Endothelial cell of umbilical vein (primary cell): ENCODE data around the gene CAMKMT. TPM values are rescaled to one million over a fixed set of nuclear protein-coding genes. Genes with fewer than 3 reads are reported as not detected.

ENCODE experiments used
- BruUV-seq: library from RNA; stranded (reverse); fragments of 400-500 nt; replicated peaks from 2 replicates; lab custom pipeline; 2021; lab: Mats Ljungman, UMichigan
- CTCF ChIA-PET: fragments of 300-600, 350-600 bp; sonication (Branson Sonifier 250); formaldehyde crosslinking; loops from one replicate; lab custom pipeline; 2021; ENCODE audit warnings: antibody characterized with exemption, inconsistent platforms; lab: Charles Lee
- POLR2A ChIA-PET: fragments of 300-600, 350-600 bp; sonication (Branson Sonifier 250); formaldehyde crosslinking; loops from one replicate; lab custom pipeline; 2021; ENCODE audit warnings: antibody characterized with exemption, inconsistent platforms; lab: Charles Lee
- DNase-seq: peaks from one replicate; pipeline ENCODE4 v3.0.0-alpha.2; 2011; ENCODE audit warnings: low read depth, low spot score
- FAIRE-seq: peaks from 2 replicates; lab custom pipeline; 2011; peaks lifted over from hg19 to GRCh38; lab: Jason Lieb, UNC
- H2AFZ ChIP-seq: 2 replicates; pipeline ENCODE4 v1.6.0; 2012; ENCODE audit warnings: low read depth, low read length, control low read depth, inconsistent platforms
- H3K27ac ChIP-seq: 2 replicates; pipeline ENCODE4 v1.5.1; 2011; ENCODE audit warnings: low read depth, mild to moderate bottlenecking, control low read depth, low read length, moderate library complexity; ENCODE audit not compliant: insufficient read depth
- H3K27me3 ChIP-seq, 2 experiments: 2 replicates each; pipeline versions ENCODE4 v1.6.0 to v1.6.1; 2011; ENCODE audit warnings: low read length in 2 of 2, mixed read lengths in 1 of 2; ENCODE audit not compliant: control insufficient read depth in 2 of 2, insufficient read depth in 2 of 2
- H3K36me3 ChIP-seq, 2 experiments: 2 replicates in 1 of 2; 3 replicates in 1 of 2; pipeline ENCODE4 v1.5.1; 2011; ENCODE audit warnings: low read length in 2 of 2, mild to moderate bottlenecking in 1 of 2, moderate library complexity in 1 of 2; ENCODE audit not compliant: control insufficient read depth in 2 of 2, insufficient read depth in 2 of 2; ENCODE audit errors: extremely low read depth in 1 of 2
- H3K4me1 ChIP-seq: 3 replicates; pipeline ENCODE4 v1.5.1; 2011; ENCODE audit warnings: mild to moderate bottlenecking, low read length; ENCODE audit not compliant: control insufficient read depth, insufficient read depth; ENCODE audit errors: extremely low read depth
- H3K4me2 ChIP-seq: 2 replicates; pipeline ENCODE4 v1.6.1; 2011; ENCODE audit warnings: low read length, control low read depth, mixed read lengths; ENCODE audit not compliant: insufficient read depth
- H3K4me3 ChIP-seq, 3 experiments: fragments of 200-600 bp in 1 of 3; sonication (generic), shearing (Covaris generic) in 1 of 3; replicated peaks in 1 of 3; 2 replicates each; pipeline ENCODE4 v1.5.1; 2011 to 2016; ENCODE audit warnings: control low read depth in 3 of 3, low read length in 3 of 3, mild to moderate bottlenecking in 2 of 3, inconsistent platforms in 1 of 3, low read depth in 1 of 3, moderate library complexity in 1 of 3; ENCODE audit not compliant: insufficient read depth in 1 of 3
- H3K79me2 ChIP-seq: 2 replicates; pipeline ENCODE4 v1.6.0; 2012; ENCODE audit warnings: low read length, inconsistent platforms; ENCODE audit not compliant: control insufficient read depth, insufficient read depth
- H3K9ac ChIP-seq: replicated peaks from 2 replicates; pipeline ENCODE3; 2011; ENCODE audit warnings: low read length, control low read depth; ENCODE audit not compliant: insufficient read depth; ENCODE audit errors: extremely low read depth
- H3K9me1 ChIP-seq: replicated peaks from 3 replicates; pipeline ENCODE4 v1.6.0; 2011; ENCODE audit warnings: mild to moderate bottlenecking, low read length; ENCODE audit not compliant: control insufficient read depth, insufficient read depth; ENCODE audit errors: extremely low read depth
- H3K9me3 ChIP-seq: replicated peaks from 2 replicates; pipeline ENCODE4 v1.5.1; 2012; ENCODE audit warnings: low read length, inconsistent platforms; ENCODE audit not compliant: control insufficient read depth, insufficient read depth
- H4K20me1 ChIP-seq: replicated peaks from 2 replicates; pipeline ENCODE3; 2011; ENCODE audit warnings: mild to moderate bottlenecking, low read length; ENCODE audit not compliant: control insufficient read depth, insufficient read depth; ENCODE audit errors: extremely low read depth
- CTCF ChIP-seq, 2 donors: IDR thresholded peaks; 1 replicate in 1 of 2; 2 replicates in 1 of 2; pipeline ENCODE4 v1.5.1; 2011; ENCODE audit warnings: low read length in 2 of 2, mild to moderate bottlenecking in 2 of 2, moderate library complexity in 2 of 2, control low read depth in 1 of 2, inconsistent platforms in 1 of 2, low read depth in 1 of 2; ENCODE audit not compliant: insufficient read depth in 1 of 2; ENCODE audit errors: extremely low read depth in 1 of 2
- EZH2 ChIP-seq: IDR thresholded peaks from 2 replicates; pipeline ENCODE4 v1.6.1; 2012; ENCODE audit warnings: borderline replicate concordance, low read depth, mild to moderate bottlenecking, moderate library complexity, low read length, inconsistent platforms; ENCODE audit not compliant: severe bottlenecking
- FOS ChIP-seq: IDR thresholded peaks from 2 replicates; pipeline ENCODE4 v1.6.1; 2011; ENCODE audit warnings: mild to moderate bottlenecking, low read length, moderate library complexity, borderline replicate concordance; ENCODE audit not compliant: insufficient read depth
- GATA2 ChIP-seq: IDR thresholded peaks from 2 replicates; pipeline ENCODE4 v1.7.0; 2011; ENCODE audit warnings: low read depth, mild to moderate bottlenecking, moderate library complexity, mixed read lengths, low read length; ENCODE audit not compliant: insufficient read length, insufficient read depth
- JUN ChIP-seq: IDR thresholded peaks from 2 replicates; pipeline ENCODE4 v1.6.1; 2011; ENCODE audit warnings: borderline replicate concordance, low read depth; ENCODE audit not compliant: insufficient read length, insufficient read depth
- MAX ChIP-seq: IDR thresholded peaks from 2 replicates; pipeline ENCODE4 v1.6.1; 2011; ENCODE audit not compliant: insufficient read depth, insufficient read length
- MYC ChIP-seq: IDR thresholded peaks from one replicate; pipeline ENCODE4 v1.6.1; 2011; ENCODE audit warnings: mild to moderate bottlenecking, low read depth, low read length
- POLR2A ChIP-seq: IDR thresholded peaks from 2 replicates; pipeline ENCODE4 v1.6.1; 2012; ENCODE audit warnings: low read depth, mild to moderate bottlenecking, control low read depth, low read length
- POLR2AphosphoS5 ChIP-seq: IDR thresholded peaks from 2 replicates; pipeline ENCODE4 v1.6.1; 2012; ENCODE audit warnings: low read depth, mild to moderate bottlenecking, control low read depth, low read length, moderate library complexity; ENCODE audit not compliant: insufficient read depth
- dilution Hi-C: fragments of 300-500 bp; cut with MboI; formaldehyde crosslinking; loops from one replicate; pipeline ENCODE4 v1.15.0; 2019; ENCODE audit warnings: low sequenced_read_pairs; ENCODE audit not compliant: extremely low pct_ligation_motif_present
- intact Hi-C: fragments of 100-400 bp; cut with micrococcal nuclease; formaldehyde crosslinking; loops from one replicate; pipeline ENCODE4 v1.10.0; 2022
- polyA plus RNA-seq, 4 experiments: library from polyadenylated mRNA; depleted of rRNA in 3 of 4; stranded (reverse) in 3 of 4; unstranded in 1 of 4; fragments of >200 nt; gene quantifications; 2 replicates each; pipeline versions ENCODE4 v1.2.1 to v1.2.3, GENCODE V29; 2011 to 2012; ENCODE audit warnings: missing spikeins in 1 of 4
- total RNA-seq: library from RNA; stranded (reverse); gene quantifications from 2 replicates; pipeline ENCODE4 v1.2.3, GENCODE V29; 2021

CAMKMT gene
- total and polyA plus RNA-seq, 2 donors (not counting 3 experiments of a cell fraction or from before 2014, with no cell fraction given): 4.1 to 10.7 TPM

GRCh38 chr2:44813165-44813564 is 451.4 kb downstream of the CAMKMT start:
- H3K79me2 ChIP-seq: no peaks in the 10 kb centered on the region
- no peak overlapping the region for H3K4me2 ChIP-seq
- H3K4me3 ChIP-seq: no peak overlapping the region
- H3K9ac ChIP-seq: no peak overlapping the region
- BruUV-seq: no TSS peak
- dilution Hi-C loops: no loop called here
- no peak overlapping the region for H3K27ac ChIP-seq
- peaks cover 16 to 17% of the 10 kb centered on the region in 2 experiments for H3K27me3 ChIP-seq
- FAIRE-seq: no peak
- POLR2A ChIA-PET: no interaction called here
- no peaks in the 10 kb centered on the region for H3K36me3 ChIP-seq
- TF ChIP-seq POLR2AphosphoS5 (no peak), GATA2 (no peak), POLR2A (no peak), FOS (no peak), EZH2 (no peak), MAX (no peak), MYC (no peak), CTCF (IDR thresholded peaks at IDR 0.05; ENCODE audit: extremely low read depth in 1 of 2, insufficient read depth in 1 of 2, low read depth in 1 of 2, low read length in 2 of 2) (no peak), JUN (no peak)
- H3K9me1 ChIP-seq: no peaks in the 10 kb centered on the region
- H3K9me3 ChIP-seq: no peaks in the 10 kb centered on the region
- no peak for DNase-seq
- CTCF ChIA-PET: no interaction called here
- no peak overlapping the region for H2AFZ ChIP-seq
- H3K4me1 ChIP-seq: no peaks in the 10 kb centered on the region
- no peaks in the 10 kb centered on the region for H4K20me1 ChIP-seq
- intact Hi-C loops: no loop called here
